DMS53 treated with DMSO at 0.1 percent for 48 hours (cell line): ENCODE results near the gene METTL21A.

Experiments
- DNase-seq: peaks from one replicate; lab custom pipeline; 2025; ENCODE audit not compliant: unreplicated experiment; lab: John Stamatoyannopoulos, UW

Gene METTL21A

GRCh38 chr2:207624185-207625013 lies 795 bp downstream of the METTL21A start:
- peak; percentile 58 for DNase-seq

- DNase-seq = no peak
Observed at GRCh38 chr2:207621501-207622039, 3.6 kb downstream of the METTL21A start.

GRCh38 chr2:207619764-207620203 lies 5.4 kb downstream of the METTL21A start:
- no peak for DNase-seq

- no peak for DNase-seq
Observed at GRCh38 chr2:207617011-207617671, 8.1 kb downstream of the METTL21A start.

- DNase-seq = no peak
Observed at GRCh38 chr2:207616185-207616584, 9.0 kb downstream of the METTL21A start.

GRCh38 chr2:207614824-207615223 lies 10.4 kb downstream of the METTL21A start:
- DNase-seq = no peak

- DNase-seq = no peak
Observed at GRCh38 chr2:207612714-207613113, 12.5 kb downstream of the METTL21A start.

- DNase-seq = no peak
Observed at GRCh38 chr2:207606829-207607228, 18.4 kb downstream of the METTL21A start.

- no peak for DNase-seq
Observed at GRCh38 chr2:207606399-207606798, 18.8 kb downstream of the METTL21A start.

GRCh38 chr2:207603486-207603885 lies 21.7 kb downstream of the METTL21A start:
- DNase-seq = no peak

GRCh38 chr2:207601774-207602173 lies 23.4 kb downstream of the METTL21A start:
- DNase-seq = no peak

GRCh38 chr2:207600231-207600630 lies 25.0 kb downstream of the METTL21A start:
- no peak for DNase-seq

- no peak for DNase-seq
Observed at GRCh38 chr2:207599636-207600035, 25.6 kb downstream of the METTL21A start.

GRCh38 chr2:207594731-207595130 lies 30.5 kb downstream of the METTL21A start:
- DNase-seq = no peak

- DNase-seq = no peak
Observed at GRCh38 chr2:207594264-207594663, 30.9 kb downstream of the METTL21A start.

- no peak for DNase-seq
Observed at GRCh38 chr2:207593277-207593676, 31.9 kb downstream of the METTL21A start.

GRCh38 chr2:207589143-207589542 lies 36.1 kb downstream of the METTL21A start:
- DNase-seq = no peak

GRCh38 chr2:207587305-207587704 lies 37.9 kb downstream of the METTL21A start:
- DNase-seq = no peak

- no peak for DNase-seq
Observed at GRCh38 chr2:207584952-207585351, 40.2 kb downstream of the METTL21A start.

GRCh38 chr2:207571370-207571769 lies 53.8 kb downstream of the METTL21A start:
- DNase-seq = no peak

- DNase-seq = no peak
Observed at GRCh38 chr2:207567671-207568070, 57.5 kb downstream of the METTL21A start.
